WI38 (cell line): ENCODE measurements around the gene SCN5A.

ENCODE experiments used
- H3K4me3 ChIP-seq: 2 replicates; pipeline ENCODE4 v1.5.1; 2011; ENCODE audit warnings: low read depth, mild to moderate bottlenecking, control low read depth, low read length
- TF ChIP-seq, protein P1 (sequence below): IDR thresholded peaks from 2 replicates; pipeline ENCODE4 v1.5.1; 2012; ENCODE audit warnings: low read depth, mild to moderate bottlenecking, control low read depth, low read length

The SCN5A gene

DNA sequence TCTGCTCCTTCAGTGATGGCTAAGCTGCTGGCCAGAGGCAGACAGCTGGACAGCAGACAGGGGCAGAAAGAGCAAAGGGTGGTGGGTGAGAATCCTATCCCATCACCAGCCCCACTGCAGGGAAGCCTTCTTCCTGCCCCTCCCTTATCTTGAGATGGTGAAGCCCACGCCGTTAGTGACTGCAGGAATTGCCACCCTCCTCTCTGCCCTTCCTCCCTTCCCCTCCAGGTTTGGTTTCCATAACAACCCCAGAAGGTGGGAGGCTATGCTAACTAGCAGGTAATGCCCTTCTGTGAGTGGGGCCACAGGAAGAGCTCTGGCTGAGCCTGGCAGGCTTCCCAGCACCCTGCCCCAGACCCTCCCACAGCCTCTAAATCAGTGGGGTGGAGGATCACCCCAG is 32.8 kb downstream of the SCN5A start:
- H3K4me3 ChIP-seq: no peak overlapping the region
- TF ChIP-seq, protein P1, sequence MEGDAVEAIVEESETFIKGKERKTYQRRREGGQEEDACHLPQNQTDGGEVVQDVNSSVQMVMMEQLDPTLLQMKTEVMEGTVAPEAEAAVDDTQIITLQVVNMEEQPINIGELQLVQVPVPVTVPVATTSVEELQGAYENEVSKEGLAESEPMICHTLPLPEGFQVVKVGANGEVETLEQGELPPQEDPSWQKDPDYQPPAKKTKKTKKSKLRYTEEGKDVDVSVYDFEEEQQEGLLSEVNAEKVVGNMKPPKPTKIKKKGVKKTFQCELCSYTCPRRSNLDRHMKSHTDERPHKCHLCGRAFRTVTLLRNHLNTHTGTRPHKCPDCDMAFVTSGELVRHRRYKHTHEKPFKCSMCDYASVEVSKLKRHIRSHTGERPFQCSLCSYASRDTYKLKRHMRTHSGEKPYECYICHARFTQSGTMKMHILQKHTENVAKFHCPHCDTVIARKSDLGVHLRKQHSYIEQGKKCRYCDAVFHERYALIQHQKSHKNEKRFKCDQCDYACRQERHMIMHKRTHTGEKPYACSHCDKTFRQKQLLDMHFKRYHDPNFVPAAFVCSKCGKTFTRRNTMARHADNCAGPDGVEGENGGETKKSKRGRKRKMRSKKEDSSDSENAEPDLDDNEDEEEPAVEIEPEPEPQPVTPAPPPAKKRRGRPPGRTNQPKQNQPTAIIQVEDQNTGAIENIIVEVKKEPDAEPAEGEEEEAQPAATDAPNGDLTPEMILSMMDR: no peak

DNA sequence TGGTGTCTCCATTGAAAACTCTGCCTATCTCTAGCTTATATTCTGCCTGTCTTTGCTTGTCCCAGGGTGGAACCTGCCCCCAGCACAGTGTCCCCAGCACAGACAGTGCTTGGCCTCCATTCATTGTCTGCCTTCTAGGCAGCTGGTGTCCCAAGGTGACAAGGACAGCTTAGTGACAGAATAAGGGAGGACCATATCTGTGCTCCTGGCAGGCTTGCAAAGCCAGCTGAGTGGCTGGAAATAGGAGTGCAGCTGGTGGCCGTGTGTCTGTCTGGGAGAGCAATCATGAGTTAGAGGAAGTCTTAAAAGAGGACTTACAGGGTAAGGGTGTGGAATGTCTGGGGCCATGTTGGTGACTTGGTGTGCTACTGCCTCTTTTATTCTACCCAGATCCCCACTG is 33.4 kb downstream of the SCN5A start:
- H3K4me3 ChIP-seq: no peak overlapping the region
- TF ChIP-seq, protein P1: no peak

DNA sequence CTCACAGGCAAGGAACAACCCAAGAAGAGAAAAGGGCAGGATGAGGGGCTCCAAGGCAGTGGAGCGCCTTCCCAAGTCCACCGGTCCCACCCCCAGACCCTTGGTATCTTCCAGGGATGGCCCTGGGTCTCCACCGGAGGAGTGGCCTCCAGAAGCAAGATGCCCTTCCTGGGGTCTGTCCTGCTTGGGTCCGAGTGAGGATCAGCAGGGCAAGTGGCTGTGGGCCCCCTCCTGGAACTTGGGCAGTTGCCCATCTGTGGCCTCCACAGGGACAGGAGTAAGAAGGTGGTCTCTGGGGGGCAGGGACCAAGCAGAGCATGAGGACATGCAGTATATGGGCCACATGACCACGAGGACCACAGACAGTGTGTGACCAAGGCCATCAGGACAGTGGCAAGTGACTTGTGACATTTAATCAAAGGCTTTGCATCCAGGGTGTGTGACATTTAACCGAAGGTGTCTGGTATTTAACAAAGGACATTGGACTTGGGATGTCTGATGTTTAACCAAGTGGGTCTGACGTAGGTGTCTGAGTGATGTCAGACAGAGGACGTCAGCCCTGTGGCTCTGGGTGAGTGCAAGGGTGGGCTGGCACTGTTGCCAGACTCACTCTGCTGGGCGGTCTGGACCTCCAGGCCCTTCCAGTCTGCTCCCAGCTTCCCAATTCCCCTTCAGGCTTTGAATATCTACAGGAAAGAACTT is 34.7 kb downstream of the SCN5A start:
- TF ChIP-seq, protein P1: no peak
- no peak overlapping the region for H3K4me3 ChIP-seq

DNA sequence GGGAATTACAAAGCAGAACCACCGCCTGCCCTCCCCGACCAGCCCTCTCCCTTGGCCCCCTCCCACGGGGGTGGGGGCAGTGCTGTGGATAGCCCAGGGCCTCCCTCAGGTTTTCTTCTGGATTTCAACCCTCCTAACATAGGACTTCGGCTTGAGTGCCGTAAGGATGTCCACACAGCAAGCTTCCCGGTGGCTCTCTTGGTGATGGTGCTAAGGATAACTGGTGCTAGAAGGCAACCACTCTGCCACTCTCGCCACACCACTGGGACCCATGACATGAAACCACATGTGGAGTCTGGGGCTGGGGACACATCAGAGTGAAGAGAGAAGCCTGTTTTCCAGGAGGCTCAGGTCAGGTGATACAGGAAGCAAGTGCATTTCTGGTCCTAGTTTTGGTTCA is 35.4 kb downstream of the SCN5A start:
- H3K4me3 ChIP-seq: no peak overlapping the region
- TF ChIP-seq, protein P1: no peak

DNA sequence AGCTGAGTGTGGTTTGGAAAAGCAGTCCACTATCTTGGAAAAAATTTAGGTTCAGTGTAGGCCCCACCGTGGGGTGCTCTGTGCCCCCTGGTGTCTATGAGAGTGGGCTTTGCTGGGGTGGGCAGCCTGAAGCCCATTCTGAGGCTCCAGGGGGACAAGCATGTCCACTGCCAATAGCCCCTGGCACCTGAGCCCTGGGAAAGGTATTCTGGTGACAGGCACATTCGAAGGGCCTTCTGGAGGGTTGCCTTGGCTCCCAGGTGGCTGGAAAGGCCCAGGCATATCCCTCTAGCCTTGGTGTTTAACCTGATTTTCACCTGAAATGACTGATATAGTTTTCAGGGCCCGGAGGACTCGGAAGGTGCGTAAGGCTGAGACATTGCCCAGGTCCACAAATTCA is 36.1 kb downstream of the SCN5A start:
- TF ChIP-seq, protein P1: no peak
- H3K4me3 ChIP-seq: no peak overlapping the region

DNA sequence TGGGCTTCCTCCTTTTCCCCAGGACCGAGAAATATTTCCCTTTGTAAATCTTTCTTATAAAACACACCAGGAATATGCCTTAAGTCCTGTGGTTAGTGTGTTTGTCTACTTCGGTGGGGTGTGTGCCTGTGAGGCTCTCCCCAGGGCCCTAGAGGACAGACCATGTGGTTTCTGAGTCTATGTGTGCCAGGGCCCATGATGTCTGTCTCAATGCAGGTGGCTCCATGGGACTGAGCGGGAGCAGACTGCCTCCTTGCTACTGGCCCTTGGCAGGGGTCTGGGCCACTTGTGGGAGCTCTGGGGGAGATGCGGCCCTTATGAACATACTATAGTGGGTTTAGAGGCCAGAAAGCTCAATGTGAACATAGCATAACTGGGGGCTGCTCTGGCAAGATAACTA is 37.6 kb downstream of the SCN5A start:
- TF ChIP-seq, protein P1: no peak
- no peak overlapping the region for H3K4me3 ChIP-seq

DNA sequence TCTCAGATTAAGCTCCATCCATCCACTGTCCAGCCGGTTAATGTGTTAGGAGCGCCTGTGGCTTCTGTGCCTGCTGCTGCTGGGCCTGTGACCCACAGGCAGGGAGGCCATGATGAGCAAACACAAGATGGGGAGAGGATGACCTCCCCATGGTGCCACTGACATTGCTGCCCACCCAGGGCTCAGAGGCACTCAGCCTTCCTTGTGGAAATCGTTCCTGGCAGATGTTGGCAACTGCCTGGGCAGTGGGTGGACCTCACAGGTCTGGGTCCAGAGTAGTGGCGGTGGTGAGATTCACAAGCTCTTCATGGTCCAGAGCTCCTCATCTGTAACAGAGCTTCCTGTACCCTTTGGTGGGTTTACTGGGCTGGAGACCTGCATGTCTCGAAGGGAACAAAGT is 38.6 kb downstream of the SCN5A start:
- TF ChIP-seq, protein P1: no peak
- H3K4me3 ChIP-seq: no peak overlapping the region
